ENCODE data around the gene CCL11.

CCL11 gene

GRCh38 chr17:34290586-34290985, 5.0 kb downstream of the CCL11 start:
- intact Hi-C loops (cut with DNase I; ENCODE audit: low total_unique reads) = no loop called here
- no peaks in the 10 kb centered on the region for H3K27me3 ChIP-seq

GRCh38 chr17:34291721-34292348, 6.3 kb downstream of the CCL11 start:
- H3K4me3 ChIP-seq = no peak overlapping the region
- intact Hi-C loops (cut with DNase I; ENCODE audit: low total_unique reads) = no loop called here
- TF ChIP-seq, protein P1, sequence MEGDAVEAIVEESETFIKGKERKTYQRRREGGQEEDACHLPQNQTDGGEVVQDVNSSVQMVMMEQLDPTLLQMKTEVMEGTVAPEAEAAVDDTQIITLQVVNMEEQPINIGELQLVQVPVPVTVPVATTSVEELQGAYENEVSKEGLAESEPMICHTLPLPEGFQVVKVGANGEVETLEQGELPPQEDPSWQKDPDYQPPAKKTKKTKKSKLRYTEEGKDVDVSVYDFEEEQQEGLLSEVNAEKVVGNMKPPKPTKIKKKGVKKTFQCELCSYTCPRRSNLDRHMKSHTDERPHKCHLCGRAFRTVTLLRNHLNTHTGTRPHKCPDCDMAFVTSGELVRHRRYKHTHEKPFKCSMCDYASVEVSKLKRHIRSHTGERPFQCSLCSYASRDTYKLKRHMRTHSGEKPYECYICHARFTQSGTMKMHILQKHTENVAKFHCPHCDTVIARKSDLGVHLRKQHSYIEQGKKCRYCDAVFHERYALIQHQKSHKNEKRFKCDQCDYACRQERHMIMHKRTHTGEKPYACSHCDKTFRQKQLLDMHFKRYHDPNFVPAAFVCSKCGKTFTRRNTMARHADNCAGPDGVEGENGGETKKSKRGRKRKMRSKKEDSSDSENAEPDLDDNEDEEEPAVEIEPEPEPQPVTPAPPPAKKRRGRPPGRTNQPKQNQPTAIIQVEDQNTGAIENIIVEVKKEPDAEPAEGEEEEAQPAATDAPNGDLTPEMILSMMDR (IDR thresholded peaks at IDR 0.05) = no peak
- no peaks in the 10 kb centered on the region for H3K9me3 ChIP-seq
- no peaks in the 10 kb centered on the region for H3K27me3 ChIP-seq
- no peak for DNase-seq
- H3K27ac ChIP-seq = no peak overlapping the region
- H3K36me3 ChIP-seq = no peaks in the 10 kb centered on the region
- peaks cover 0 to 5% (median 0%) of the 10 kb centered on the region in 4 donors for H3K4me1 ChIP-seq

More at GRCh38 chr17:34290586-34290985, 5.0 kb downstream of the CCL11 start:
- no peak for DNase-seq
- Histone ChIP-seq H3K36me3 (no peaks in the 10 kb centered on the region), H3K4me3 (no peak overlapping the region), H3K9me3 (no peaks in the 10 kb centered on the region), H3K27ac (no peak overlapping the region), H3K4me1 (peaks cover 0 to 5% (median 0%) of the 10 kb centered on the region in 4 donors)
- TF ChIP-seq, protein P1 (IDR thresholded peaks at IDR 0.05) = no peak

DNA sequence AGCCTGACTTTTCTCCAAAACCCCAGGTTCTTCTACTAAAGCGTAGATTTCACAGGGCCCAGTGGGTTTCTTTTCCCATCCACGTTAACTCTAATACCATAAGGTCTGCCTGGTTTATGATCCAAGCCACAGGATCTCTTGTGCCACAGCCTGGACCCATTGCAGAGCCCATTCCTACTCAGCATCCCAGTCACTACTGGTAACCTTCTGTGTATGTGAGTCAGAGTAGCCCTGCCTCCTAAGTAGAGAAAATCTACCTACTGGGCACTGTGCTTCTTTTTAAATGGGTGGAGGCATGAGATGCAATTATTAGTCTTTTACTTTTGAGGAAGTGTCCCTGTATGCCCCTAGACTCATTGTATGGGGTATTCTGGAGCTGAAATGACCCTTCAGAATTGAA, 13.5 kb downstream of the CCL11 start:
- H3K36me3 ChIP-seq = no peaks in the 10 kb centered on the region
- TF ChIP-seq, protein P1 (IDR thresholded peaks at IDR 0.05) = no peak
- intact Hi-C loops (cut with DNase I; ENCODE audit: low total_unique reads) = no loop called here

DNA sequence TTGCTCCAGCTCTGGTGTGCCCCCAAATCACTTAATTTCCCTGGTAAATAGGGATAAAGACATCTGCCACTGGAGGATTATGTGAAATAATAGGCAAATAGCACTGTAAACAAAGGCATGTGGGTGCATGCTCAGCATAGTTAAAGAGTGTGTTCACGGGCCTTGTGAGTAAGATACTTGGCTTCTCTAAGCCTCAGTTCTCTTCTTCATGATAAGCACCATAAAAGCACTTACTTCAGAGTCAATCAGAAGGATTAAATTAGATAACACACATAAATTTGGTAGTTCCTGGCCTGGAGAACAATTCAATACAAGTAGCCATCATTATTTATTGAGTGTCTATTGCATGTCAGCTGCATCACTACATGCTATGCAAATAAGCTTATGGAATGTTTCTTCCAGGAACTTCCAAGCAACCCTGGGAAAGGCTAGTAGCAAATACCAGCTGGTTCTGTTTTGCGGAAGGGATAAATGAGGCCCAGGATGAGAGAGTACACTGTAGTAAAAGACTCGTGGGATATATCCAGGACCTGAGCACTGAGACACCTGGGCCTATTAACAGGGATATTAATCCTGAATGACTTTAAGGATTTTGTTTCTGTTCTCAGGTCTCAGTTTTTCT, 14.5 kb downstream of the CCL11 start:
- Histone ChIP-seq H3K4me3 (no peak overlapping the region), H3K4me1 (peaks cover 0 to 23% (median 4%) of the 10 kb centered on the region in 4 donors), H3K9me3 (no peaks in the 10 kb centered on the region), H3K36me3 (no peaks in the 10 kb centered on the region), H3K27ac (no peak overlapping the region), H3K27me3 (no peaks in the 10 kb centered on the region)
- TF ChIP-seq, protein P1 (IDR thresholded peaks at IDR 0.05) = no peak
- intact Hi-C loops (cut with DNase I; ENCODE audit: low total_unique reads) = loop anchor here (5.0 kb wide), 2 partner anchors 57 to 98 kb away; partner anchors contain the start of gene CCL13
- DNase-seq = no peak

More for the DNA sequence above, 13.5 kb downstream of the CCL11 start:
- DNase-seq = no peak
- Histone ChIP-seq H3K27ac (no peak overlapping the region), H3K9me3 (no peaks in the 10 kb centered on the region), H3K4me3 (no peak overlapping the region), H3K27me3 (no peaks in the 10 kb centered on the region), H3K4me1 (peaks cover 0 to 23% (median 4%) of the 10 kb centered on the region in 4 donors)

DNA sequence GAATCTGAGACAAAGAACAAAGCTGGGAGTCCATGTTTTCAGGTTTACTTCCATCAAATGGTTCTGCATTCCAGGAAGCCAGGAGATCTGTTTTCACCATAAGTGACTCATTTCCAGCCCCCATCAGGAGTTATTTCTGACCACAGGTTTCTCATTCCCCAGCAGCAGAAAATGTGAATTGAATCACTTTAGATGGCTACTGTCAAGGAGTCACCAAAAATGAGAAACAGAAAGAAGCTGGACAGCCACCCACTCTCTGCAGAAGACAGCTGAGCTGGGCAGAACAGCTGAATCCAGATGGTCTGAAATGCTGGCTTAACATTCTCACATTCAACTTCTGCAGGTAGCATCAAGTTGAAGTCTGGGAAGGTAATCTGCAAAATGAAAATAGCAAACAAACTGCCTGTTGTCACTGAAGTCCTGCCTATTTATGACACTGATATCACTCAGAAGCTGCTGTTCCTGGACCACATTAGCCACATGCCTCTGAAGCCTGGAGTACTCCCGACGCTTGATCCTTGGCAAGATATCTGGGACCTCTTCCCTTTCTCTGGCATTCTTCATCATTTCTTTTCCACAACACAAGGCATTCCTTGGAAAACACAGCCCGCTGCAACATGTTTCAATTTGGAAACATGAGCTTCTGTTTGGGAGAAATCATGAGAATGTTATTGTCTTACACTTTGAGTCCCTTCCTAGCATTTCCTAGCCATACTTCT, 15.3 kb downstream of the CCL11 start:
- Histone ChIP-seq H3K36me3 (no peaks in the 10 kb centered on the region), H3K27me3 (no peaks in the 10 kb centered on the region), H3K9me3 (no peaks in the 10 kb centered on the region), H3K4me1 (peaks cover 0 to 25% (median 5%) of the 10 kb centered on the region in 4 donors), H3K27ac (no peak overlapping the region), H3K4me3 (no peak overlapping the region)
- TF ChIP-seq, protein P1 (IDR thresholded peaks at IDR 0.05) = no peak
- DNase-seq = no peak
- intact Hi-C loops (cut with DNase I; ENCODE audit: low total_unique reads) = loop anchor here (5.0 kb wide), 2 partner anchors 56 to 99 kb away; partner anchors contain the start of gene CCL13

Data from tibial artery (tissue), 4 donors.